ENCODE data around the gene ZNF524.

ZNF524 gene

GRCh38 chr19:55611983-55612645 is 12.0 kb downstream of the ZNF524 start:
- H3K27ac ChIP-seq (replicated peaks), result no peak overlapping the region
- H3K27me3 ChIP-seq (ENCODE audit: insufficient read depth, poor library complexity, severe bottlenecking), result no peaks in the 10 kb centered on the region
- no peak overlapping the region for H3K4me3 ChIP-seq (replicated peaks; ENCODE audit: insufficient read depth, low read length)
- no peak for TF ChIP-seq POLR2AphosphoS5 (IDR thresholded peaks at IDR 0.05; ENCODE audit: low read depth)
- peak; percentile 82 for TF ChIP-seq SPI1 (IDR thresholded peaks at IDR 0.05; ENCODE audit: borderline replicate concordance, low read depth)
- no peak for DNase-seq (ENCODE audit: low read depth in 1 of 2, low spot score in 1 of 2)

GRCh38 chr19:55613396-55613795 is 13.3 kb downstream of the ZNF524 start:
- no peak for DNase-seq (ENCODE audit: low read depth in 1 of 2, low spot score in 1 of 2)
- Histone ChIP-seq H3K27ac (replicated peaks) (no peak overlapping the region), H3K27me3 (ENCODE audit: insufficient read depth, poor library complexity, severe bottlenecking) (no peaks in the 10 kb centered on the region), H3K4me3 (replicated peaks; ENCODE audit: insufficient read depth, low read length) (no peak overlapping the region)
- TF ChIP-seq GABPA (IDR thresholded peaks at IDR 0.05; ENCODE audit: low read depth) (no peak), REST (IDR thresholded peaks at IDR 0.05; ENCODE audit: insufficient replicate concordance, low read depth) (no peak), POLR2AphosphoS5 (IDR thresholded peaks at IDR 0.05; ENCODE audit: low read depth) (no peak), CTCF (IDR thresholded peaks at IDR 0.05; ENCODE audit: insufficient read depth, low read length) (no peak), SPI1 (IDR thresholded peaks at IDR 0.05; ENCODE audit: borderline replicate concordance, low read depth) (no peak)

- DNase-seq (ENCODE audit: low read depth in 1 of 2, low spot score in 1 of 2), result no peak
- Histone ChIP-seq H3K27ac (replicated peaks) (no peak overlapping the region), H3K4me3 (replicated peaks; ENCODE audit: insufficient read depth, low read length) (no peak overlapping the region), H3K27me3 (ENCODE audit: insufficient read depth, poor library complexity, severe bottlenecking) (no peaks in the 10 kb centered on the region)
- no peak for TF ChIP-seq SPI1 (IDR thresholded peaks at IDR 0.05; ENCODE audit: borderline replicate concordance, low read depth)
- TF ChIP-seq CTCF (IDR thresholded peaks at IDR 0.05; ENCODE audit: insufficient read depth, low read length), result no peak
- TF ChIP-seq REST (IDR thresholded peaks at IDR 0.05; ENCODE audit: insufficient replicate concordance, low read depth), result no peak
- no peak for TF ChIP-seq POLR2AphosphoS5 (IDR thresholded peaks at IDR 0.05; ENCODE audit: low read depth)
- no peak for TF ChIP-seq GABPA (IDR thresholded peaks at IDR 0.05; ENCODE audit: low read depth)
These were observed 14.0 kb downstream of the ZNF524 start for GRCh38 chr19:55613930-55614710.

GRCh38 chr19:55614711-55615542 is 14.8 kb downstream of the ZNF524 start:
- Histone ChIP-seq H3K27ac (replicated peaks) (no peak overlapping the region), H3K27me3 (ENCODE audit: insufficient read depth, poor library complexity, severe bottlenecking) (no peaks in the 10 kb centered on the region), H3K4me3 (replicated peaks; ENCODE audit: insufficient read depth, low read length) (no peak overlapping the region)
- TF ChIP-seq POLR2AphosphoS5 (IDR thresholded peaks at IDR 0.05; ENCODE audit: low read depth) (no peak), CTCF (IDR thresholded peaks at IDR 0.05; ENCODE audit: insufficient read depth, low read length) (no peak), REST (IDR thresholded peaks at IDR 0.05; ENCODE audit: insufficient replicate concordance, low read depth) (no peak), SPI1 (IDR thresholded peaks at IDR 0.05; ENCODE audit: borderline replicate concordance, low read depth) (no peak), GABPA (IDR thresholded peaks at IDR 0.05; ENCODE audit: low read depth) (no peak)
- no peak for DNase-seq (ENCODE audit: low read depth in 1 of 2, low spot score in 1 of 2)
